Superior temporal gyrus (tissue), 1 donor: Measurements from ENCODE around the gene NUMBL.

ENCODE experiments used
- DNase-seq: peaks from one replicate; pipeline ENCODE4 v3.0.0-alpha.2; 2016; ENCODE audit errors: extremely low spot score

Gene NUMBL

DNA sequence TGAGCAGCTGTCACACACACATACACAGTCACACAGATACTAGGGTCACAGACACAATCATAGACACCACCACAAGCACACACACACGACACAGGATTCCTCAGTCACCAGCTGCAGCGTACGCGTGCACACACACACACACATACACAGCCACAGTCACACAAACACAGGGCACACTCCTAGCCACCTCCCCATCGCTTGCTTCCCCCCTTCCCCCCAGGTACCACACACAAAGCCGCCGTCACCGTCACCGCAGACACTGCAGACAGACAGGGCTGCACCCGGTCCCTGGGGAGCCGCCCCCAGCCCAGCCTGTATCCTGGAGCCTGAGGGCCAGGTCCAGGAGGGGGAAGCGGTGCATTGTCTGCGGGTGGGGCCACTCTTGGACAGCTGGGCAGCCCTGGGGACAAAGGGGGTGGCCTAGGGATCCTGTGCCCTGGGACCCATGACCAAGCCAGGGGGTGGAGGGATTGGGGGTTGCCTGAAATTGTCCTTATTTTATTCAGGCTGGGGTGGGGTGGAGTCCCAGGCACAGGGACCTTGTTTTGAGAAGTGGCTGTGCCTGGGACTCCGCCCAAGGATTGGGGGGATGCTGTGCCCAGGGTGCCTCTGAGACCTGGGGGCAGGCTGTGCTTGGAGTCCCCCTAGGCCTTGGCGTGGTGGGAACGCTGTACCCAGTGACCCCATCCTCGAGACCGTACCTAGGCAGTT lies 957 bp downstream of the NUMBL start:
- no peak for DNase-seq

DNA sequence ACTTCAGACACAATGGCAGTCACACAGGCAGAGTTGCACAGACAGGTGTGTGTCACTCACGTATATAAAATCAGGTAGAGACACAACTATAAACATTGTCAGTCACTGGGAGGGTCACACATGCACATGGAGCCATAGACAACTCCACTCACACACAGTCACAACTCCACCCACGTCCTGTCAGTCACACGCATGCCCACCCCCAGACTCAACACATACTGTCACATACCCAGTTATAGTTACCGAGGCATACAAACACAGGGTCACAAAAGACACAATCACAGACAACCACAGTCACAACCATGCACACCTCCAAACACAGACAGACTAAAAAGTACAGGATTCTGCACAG lies 1.5 kb downstream of the NUMBL start:
- no peak for DNase-seq

DNA sequence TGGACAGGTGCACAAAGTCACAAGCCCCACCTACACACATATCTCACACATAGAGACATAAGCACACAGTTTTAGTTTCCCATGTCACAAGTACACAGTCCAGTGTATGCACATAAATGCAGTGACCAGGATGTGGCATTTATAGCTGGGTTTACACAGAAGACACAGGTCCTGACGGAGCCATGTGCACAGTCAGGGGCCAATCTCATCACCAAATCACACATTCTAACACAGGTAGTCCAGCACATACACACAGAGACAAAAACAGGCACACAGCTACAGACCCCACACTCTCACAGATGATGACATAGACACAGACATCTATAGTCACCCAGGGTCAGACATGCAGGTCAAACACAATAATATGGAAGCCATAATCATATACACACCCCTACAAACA lies 2.1 kb downstream of the NUMBL start:
- DNase-seq = no peak

DNA sequence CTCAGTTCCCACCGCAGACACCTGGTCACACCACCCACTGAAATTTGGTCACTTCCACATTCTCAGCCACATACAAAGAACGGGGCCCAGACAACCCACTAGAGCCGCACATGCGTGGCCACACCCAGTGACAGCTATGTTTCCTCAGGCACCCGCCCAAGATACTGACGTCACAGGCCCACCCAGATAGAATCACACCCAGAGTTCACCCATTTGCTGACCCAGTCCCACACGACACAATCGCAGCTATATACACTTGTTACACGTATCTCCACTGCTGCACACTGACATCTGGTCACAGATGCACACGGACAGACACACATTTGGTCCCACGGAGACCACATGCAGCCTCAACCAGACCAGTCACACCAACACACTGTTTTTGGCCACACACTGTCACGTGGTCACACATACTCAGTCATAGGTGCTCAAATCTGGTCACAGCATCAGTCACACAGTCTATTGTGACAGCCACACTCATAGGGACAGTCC lies 2.9 kb downstream of the NUMBL start:
- no peak for DNase-seq

DNA sequence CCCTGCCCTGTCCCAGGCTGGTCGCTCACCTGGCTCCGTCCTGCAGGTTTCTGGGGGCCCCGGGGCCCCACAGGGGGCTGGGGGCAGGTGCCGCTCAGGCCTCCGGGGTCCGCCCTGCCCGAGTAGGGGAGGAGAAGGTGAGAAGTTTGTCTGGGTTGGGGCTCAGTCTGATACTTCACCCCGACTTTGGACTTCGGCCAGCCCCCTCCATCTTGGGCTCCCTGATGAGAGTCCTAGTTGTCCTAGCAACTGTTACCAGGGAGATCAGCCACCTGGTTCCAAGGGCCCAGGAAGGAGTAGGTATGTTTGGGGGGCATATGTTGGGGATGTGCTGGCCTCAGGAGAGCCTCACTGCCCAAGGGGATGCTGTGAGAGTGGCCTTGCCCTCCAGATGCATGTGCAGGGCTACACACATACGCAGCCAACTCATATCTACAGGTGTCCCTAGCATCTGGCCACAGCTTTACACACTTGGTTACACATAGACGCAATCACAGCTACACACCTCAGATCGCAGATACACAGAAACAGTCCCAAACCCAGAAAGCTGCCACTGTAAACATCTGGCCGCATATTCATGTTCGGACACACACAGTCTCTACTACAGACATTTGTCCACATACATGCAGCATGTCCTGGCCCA lies 3.4 kb downstream of the NUMBL start:
- no peak for DNase-seq

DNA sequence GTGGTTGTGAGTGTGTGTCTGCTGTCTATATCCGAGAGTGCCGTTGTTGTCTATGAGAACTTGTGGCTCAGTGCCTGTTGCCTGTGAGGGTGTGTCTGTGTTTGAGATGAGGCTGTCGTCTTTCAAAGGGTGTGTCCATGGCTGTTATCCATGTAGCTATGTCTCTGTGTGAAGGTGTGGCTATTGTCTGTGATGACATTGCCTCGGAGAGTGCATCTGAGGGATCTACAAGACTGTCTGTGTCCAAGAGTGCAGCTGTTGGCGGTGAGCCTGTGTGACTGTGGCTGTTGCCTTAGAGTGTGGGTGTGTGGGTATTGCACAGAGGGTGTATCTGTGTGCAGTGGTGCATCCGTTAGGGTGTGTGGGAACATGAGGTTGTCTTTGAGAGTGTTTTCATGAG lies 4.9 kb downstream of the NUMBL start:
- no peak for DNase-seq

DNA sequence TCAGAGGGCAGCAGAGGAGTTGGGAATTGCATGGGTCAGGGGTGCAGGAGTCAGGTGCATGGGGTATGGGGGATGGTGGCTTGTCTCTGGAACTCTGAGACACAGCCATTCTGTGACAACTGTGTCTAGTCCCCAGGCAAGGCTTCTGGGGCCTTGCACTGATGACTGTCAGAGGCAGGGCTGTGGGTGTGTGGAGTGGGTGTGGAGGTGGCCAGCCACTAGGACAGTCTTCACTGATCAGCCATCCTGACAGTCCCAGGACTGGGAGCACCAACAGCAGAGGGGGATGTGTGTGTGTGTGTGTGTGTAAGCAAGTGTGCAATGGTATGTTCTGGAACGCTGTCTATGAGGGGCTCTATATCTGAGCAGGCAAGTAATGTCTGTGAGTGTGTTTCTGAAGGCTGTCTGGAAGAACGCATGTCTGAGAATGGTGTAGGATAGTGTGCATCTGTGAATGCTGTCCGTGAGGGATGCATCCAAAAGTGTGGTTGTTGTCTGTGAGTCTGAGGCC lies 5.4 kb downstream of the NUMBL start:
- DNase-seq = no peak

DNA sequence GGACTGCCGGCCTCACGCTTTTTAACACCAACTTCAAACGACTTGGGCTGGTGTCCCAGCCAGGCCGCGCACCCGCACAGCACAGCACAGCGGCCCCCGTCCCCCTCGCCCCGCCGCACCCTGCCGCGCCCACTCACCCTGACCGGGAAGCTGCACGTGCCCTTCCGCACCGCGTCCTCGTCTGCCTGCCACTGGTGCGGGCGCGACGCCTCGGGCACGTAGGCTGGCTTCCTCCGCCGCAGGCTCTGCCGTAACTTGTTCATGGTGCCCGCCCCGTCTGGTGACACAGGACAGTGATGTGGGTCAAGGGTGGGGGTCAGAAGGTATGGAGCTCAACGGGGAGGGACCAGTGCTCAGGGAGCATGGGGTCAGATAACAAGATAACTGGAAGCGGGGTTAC lies 6.2 kb downstream of the NUMBL start:
- DNase-seq = no peak

DNA sequence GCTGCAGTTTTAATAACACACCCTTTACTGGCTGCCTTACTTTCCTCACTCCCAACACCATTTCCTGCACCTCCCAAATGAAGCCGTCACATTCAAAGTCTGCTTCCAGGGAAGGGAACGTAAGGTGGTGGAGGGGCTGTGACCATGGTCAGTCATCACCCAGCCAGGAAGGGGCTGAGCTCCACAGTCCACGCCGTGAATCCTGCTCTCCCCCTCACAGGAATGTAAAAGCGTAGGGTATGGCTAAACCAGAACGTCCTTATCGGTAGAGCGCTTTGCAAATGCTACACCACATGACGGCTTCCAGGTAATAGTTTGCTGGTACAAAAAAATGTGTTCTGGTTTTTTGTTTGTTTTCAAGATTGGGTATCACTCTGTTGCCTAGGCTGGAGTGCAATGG lies 7.0 kb downstream of the NUMBL start:
- no peak for DNase-seq

DNA sequence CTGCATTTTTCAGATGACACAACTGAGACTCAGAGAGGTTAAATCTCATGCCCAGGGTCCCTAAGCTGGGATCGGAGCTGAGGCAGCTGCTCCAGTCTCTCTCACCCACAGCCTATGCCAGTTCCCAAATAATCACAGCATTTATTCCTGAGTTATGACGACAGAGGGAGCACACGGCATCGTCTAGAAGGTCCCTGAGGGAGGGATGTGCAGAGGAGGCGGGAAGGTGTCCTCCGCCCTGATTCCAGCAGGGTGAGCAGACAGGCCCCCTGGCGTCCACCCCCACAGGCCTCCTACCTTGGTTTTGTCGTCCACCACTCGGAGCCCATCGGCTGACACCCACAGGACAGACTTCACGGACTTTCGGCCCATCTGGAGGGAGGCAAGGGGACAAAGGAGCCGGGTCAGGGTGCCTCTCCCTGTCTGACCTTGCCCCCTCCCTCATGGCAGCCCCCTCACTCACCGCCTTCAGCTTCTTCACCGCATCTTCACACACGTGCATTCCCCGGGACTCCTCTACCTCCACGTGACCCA lies 8.0 kb downstream of the NUMBL start:
- DNase-seq = no peak

DNA sequence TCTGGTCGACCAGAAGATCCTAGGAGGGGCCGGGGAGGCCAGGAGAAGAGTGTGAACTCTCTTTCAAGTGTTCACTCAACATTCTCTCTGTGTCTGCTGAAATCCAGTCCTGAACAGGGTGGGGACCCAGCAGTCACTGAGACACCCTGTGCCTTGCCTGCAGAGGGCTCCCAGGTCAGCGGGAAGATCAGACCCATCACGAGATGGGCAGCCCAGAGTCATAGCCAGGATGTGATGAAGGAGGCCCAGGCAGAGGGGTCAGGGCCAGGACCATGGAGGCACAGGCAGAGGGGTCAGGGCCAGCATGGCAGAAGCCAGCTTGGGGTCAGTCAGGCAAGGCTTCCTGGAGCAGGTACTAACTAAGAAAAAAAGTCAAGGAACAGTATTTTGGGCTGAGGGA lies 9.4 kb downstream of the NUMBL start:
- DNase-seq = no peak

DNA sequence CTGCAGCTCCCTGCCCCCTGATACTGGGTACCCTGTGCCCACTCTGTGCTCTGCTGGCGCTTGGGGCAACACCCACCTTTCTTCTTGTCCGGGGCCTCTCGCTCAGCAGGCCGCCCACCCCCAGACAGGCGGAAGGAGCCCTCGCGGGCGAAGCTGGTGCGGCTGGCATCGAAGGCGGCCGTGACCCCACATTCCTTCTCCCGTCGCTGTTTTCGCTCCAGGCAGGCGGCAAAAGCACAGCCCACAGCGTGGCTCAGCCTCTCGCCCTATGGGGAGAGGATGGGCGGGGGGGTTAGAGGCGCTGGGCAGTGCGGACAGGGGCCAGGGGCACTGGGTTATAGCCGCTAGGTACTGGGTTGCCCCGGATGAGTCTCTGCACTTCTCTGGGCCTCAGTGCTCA lies 13.3 kb downstream of the NUMBL start:
- DNase-seq = no peak

DNA sequence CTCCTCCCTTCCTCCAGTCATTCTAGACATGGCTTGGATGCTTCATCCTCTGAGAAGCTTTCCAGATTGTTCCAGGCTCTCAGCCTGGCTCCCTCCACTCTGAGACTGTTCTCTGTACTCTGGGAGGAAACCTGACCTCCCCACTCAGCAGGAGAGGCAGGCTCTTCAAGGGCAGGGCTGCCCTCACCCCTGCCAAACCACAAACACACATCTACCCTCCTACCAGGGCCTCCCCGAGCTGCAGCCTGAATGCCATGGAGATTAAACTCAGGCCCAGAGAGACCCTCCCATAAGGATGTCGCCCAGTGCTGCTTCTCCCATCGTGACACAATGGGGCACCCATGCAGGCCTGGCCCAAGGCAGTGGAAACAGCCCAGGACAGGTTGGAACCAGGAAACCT lies 16.2 kb downstream of the NUMBL start:
- DNase-seq = no peak

DNA sequence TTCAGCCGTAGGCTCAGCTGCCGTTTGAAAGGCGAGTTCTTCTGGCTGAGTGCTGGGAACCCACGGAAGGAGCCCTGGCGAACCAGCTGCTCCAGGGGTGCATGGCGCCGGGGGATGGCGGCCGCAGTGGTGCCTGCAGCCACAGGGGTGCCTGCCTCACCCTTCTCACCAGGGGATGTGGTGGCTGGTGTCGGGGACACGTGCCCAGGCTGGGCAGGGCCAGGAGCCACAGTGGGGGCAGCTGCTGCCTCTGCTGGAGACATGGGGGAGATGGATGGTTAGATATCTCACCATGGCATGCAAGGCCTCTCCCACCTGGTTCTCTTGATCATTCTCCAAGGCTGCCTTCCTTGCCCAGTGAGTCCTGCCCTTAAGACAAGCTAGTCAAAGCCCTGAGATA lies 17.1 kb downstream of the NUMBL start:
- DNase-seq = no peak

DNA sequence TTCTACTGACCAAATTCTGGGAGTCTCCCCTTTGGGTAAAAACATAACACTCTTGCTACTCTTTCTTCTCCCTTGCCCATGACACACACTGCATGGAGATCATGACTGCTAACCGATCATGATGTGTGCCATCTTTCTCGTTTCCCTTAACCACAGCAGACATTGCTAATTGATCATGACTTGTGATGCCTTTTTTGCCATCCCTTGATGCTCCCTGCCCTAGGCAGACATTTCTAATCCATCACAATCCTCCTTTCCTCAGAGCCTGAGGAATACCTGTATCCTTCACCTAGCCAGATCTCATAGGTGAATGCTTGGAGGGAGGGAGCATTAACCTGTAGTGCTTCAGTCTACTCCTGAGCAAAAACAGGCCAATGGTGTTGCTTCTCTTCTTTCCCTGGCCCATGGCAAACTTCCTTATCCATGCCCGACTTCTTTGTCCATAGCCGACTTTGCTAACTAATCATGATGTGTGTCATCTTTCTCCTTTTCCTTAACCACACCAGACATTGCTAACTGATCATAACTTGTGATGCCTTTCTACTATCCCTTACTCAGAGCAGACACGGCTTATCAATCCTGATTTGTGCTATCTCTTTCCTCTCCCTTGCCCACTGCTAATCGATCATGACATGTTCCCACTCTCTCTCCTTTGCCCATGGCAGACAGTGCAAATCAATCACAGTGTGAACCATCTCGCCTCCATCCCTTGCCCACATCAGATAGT lies 17.7 kb downstream of the NUMBL start:
- DNase-seq = no peak

DNA sequence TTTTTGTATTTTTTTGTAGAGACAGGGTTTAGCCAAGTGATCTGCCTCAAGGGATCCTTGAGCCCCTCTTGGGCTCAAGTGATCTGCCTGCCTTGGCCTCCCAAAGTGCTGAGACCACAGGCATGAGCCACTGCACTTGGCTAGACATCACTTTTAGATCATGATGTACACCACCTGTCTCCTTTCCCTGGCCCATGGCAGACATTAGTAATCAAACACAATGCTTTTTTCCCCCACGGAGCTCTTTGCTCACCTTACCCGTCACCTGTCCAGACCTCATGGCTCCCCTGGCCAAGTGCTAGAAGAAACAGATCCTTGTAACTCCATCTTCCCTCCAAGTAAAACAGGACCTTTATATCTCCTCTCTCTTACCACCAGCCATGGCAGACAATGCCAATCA lies 18.4 kb downstream of the NUMBL start:
- DNase-seq = no peak

DNA sequence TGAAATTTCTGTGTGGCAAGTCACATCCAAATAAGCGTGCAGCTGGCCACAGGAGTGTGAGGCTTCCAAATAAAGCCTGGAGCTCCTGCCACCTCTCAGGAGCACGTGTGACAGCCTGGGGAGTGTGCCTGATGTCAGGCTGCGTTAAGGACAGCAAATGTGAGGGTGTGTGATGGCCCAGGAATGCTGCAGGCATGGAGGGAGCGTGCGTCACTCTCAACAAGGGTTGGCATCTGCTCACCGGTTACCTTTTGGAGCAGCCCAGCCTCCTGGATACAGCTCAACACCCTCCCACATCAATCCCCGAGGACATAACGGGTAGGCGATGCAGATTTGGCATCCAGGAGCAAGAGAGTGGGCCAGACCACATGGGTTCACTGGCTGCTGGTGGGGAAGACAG lies 19.0 kb downstream of the NUMBL start:
- no peak for DNase-seq

DNA sequence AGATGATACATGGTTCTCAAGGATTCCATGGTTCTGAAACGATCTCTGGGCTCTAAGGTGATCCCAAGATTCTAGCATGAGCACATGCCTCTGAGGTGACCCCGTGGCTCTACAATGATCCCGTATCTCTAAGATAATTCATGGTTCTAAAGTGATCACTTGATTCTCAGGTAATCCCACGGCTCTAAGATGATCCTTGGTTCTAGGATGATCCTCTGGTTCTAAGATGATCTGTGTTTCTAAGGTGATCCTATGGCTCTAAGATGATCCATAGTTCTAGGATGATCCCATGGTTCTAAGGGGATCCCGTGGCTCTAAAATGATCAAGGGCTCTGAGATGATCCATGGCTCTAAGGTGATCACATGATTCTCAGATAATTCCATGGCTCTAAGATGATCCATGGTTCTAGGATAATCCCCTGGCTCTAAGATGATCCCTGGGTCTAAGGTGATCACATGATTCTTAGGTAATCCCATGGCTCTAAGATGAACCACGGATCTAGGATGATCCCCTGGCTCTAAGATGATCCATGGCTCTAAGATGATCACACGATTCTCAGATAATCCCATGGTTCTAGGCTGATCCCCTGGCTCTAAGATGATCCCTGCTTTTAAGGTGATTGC lies 21.3 kb downstream of the NUMBL start:
- DNase-seq = no peak

DNA sequence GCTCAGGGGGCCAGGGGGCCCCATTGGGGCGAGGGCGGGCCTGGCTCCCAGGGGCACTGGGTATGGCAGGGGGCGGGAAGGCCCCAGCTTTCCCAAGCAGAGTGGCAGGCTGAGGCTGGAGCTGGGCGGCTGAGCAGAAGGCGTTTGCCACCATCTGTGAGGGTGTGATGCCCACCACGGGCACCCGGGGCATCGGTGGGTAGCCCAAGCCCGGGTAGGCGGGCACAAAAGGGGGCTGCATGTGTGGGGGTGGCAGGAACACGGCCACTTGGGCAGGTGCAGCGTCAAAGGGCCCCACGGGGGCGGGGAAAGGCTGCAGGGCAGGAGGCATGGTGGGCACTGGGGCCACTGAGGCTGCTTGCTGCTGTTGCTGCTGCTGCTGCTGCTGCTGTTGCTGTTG lies 22.8 kb downstream of the NUMBL start:
- no peak for DNase-seq

DNA sequence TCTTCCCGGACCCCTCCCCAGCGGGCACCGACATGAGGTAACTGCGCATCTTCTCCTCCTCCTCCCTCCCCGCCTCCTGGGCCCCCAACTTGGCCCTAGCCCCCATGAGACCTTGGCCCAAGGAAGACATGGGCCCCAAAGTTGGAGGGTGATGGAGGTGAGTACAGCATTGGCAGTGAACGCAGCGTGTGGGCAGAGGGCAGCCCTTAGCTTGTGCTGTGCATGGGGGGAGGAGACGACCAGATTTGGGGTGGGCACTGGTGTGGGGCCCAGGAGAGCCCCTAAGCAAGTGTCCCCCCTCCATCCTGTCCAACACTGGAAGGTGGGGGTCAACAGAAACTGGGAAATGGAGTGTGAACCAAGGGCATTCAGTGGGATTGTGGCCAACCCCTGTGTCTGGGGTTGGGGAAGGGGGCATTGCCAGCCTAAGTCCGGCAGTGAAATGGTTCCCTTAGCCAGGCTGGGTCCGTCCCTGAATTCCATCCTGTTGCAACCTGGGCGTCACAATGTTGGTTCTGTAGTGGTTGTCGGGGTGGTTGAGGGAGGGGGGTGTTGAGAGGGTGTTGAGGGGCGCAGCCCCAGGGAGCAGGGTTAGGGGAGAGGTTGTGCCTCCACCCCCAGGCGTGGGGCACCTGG lies 23.5 kb downstream of the NUMBL start:
- DNase-seq = no peak
